ENCODE results near the gene RNF38.
"Not testable (repeated sequence)": the region's sequence is repeated elsewhere in the genome, so short reads cannot be mapped to it uniquely, and the experiment has no call there.

Gene RNF38

GRCh38 chr9:36399980-36400331 is at the start of gene RNF38:
TSS of gene RNF38 (minus strand) at chr9:36400269. CDS start at chr9:36400108, 161 bp downstream.
- FAIRE-seq, result no peak

DNA sequence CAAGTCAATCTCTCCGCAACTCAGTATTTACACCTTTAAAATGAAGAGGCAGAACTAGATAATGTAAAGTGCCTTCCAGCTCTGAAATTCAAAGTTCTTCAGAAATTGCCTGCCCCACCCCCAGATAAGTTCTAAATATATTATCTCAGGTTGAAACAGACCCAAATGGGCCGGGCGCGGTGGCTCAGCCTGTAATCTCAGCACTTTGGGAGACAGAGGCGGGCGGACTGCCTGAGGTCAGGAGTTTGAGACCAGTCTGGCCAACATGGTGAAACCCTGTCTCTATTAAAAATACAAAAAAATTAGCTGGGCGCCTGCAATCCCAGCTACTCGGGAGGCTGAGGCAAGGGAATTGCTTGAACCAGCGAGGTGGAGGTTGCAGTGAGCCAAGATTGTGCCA is 48.5 kb upstream of the RNF38 start:
- not testable (repeated sequence) for FAIRE-seq

DNA sequence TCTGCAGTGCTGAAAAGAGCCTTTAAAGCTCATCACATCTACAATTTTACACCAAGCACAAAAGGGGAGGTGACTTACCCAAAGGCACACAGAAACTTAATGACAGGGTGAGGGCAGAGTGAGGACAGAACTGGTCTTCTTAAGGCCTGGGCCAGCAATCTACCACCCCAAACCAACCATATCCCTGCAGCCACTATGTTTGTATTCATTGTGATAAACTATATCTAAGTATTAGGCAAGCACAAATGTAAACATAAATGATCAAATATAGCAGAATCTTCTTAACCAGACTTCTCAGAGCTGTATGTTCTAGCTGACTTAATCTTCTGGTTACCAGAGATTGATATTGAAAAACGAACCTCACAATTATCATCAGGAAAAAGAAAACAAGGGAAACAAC is 47.9 kb upstream of the RNF38 start:
- FAIRE-seq, result no peak

DNA sequence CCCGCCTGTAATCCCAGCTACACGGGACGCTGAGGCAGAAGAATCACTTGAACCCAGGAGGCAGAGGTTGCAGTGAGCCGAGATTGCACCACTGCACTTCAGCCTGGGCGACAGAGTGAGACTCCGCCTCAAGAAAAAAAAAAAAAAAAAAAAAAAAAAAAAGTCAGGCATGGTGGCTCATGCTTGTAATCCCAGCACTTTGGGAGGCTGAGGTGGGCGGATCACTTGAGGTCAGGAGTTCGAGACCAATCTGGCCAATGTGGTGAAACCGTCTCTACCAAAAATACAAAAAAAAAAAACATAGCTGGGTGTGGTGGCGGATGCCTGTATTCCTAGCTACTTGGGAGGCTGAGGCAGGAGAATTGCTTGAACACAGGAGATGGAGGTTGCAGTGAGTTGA is 46.6 kb upstream of the RNF38 start:
- not testable (repeated sequence) for FAIRE-seq

- FAIRE-seq, result no peak
Observed at GRCh38 chr9:36445800-36446361, 45.8 kb upstream of the RNF38 start.

- no peak for FAIRE-seq
Observed at GRCh38 chr9:36444203-36444602, 44.1 kb upstream of the RNF38 start.

GRCh38 chr9:36443581-36443980 is 43.5 kb upstream of the RNF38 start:
- FAIRE-seq, result no peak

GRCh38 chr9:36442710-36443109 is 42.6 kb upstream of the RNF38 start:
- no peak for FAIRE-seq

DNA sequence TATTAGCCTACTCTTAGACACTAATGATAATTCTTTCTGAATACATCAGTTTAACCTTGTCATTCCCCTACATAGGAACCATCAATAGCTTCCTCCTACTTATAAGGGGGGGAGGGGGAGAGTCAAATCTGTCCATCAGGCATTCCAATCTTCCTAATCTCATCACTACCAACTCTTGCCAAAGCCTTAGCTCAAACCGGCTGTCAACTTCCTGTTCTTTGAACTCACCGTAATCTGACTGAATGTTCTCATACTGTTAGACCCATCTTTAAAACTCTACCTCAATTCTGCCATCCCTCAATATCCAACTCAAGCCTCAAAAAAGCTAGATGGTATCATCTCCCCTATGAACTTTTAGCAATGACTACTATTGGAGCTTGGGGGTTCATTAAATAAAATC is 41.9 kb upstream of the RNF38 start:
- FAIRE-seq, result no peak

GRCh38 chr9:36438536-36439236 is 38.6 kb upstream of the RNF38 start:
- FAIRE-seq, result no peak

- no peak for FAIRE-seq
Observed at GRCh38 chr9:36437790-36438189, 37.7 kb upstream of the RNF38 start.

DNA sequence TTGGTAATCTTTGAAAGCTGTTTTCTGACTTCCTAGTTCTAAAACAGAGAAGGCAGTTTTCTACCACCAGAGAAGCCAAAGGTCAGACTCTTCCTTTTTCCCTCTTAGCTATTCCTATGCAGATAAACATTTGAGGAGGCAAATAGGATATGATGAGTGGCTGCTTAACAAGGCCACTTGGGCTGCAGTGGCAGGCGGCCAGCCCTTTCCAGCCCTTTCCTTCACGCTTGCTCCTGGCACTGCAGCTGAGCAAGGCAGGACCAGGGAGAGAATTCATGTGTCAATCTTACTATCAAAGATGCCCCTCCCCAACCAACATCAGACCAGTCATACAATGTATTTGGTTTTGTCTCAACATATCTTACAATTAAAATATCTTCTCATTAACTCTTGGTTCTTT is 36.8 kb upstream of the RNF38 start:
- no peak for FAIRE-seq

- FAIRE-seq, result no peak
Observed at GRCh38 chr9:36433386-36433785, 33.3 kb upstream of the RNF38 start.

DNA sequence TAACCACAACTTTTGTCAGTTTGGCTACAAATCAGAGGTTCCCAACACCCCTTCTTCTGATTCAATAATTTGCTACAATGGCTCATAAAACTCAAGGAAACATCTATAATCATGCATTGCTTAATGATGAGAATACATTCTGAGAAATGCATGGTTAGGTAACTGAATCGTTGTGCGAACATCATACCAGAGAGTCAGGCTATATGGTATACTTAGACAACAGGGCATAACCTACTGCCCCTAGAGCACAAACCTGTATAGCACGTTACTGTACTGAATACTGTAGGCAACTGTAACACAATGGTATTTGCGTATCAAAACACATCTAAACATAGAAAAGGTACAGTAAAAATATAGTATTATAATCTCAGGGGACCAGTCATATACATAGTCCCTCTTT is 31.0 kb upstream of the RNF38 start:
- FAIRE-seq, result no peak

DNA sequence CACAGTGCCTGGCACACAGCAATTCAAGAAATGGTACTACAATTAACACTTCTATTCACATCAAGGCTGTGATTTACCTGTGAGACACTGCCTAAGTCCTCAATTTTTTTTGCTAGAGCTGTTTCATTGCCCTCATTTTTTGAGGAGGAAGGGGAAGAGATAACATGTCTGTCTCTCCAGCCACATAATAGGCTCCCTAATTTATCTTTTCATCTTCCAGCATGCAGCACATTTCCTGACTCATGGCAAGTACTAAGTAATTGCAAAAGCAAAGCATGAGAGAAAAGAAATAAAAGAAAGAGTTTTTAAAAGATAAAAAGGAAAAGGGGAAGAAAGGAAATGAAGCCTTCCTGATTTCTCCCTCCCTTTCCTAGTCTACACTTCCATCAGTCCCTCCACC is 26.9 kb upstream of the RNF38 start:
- no peak for FAIRE-seq

DNA sequence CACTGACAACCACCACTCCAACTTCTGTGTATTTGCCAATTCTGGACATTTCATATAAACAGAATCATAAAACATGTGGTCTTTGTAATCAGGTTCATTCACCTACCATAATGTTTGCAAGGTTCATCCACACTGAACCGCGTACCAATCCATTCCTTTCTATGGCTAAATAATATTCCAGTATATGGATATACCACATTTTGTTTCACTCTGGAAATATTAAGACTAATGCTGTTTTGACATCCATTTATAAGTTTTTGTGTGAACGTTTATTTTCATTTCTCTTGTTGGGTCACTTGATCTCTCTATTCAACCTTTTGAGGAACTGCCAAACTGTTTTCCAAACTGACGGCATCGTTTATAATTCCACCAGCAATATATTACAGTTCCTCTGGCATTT is 26.3 kb upstream of the RNF38 start:
- FAIRE-seq, result no peak

GRCh38 chr9:36424289-36425055 is 24.4 kb upstream of the RNF38 start:
- FAIRE-seq, result no peak

- no peak for FAIRE-seq
Observed at GRCh38 chr9:36423206-36423605, 23.1 kb upstream of the RNF38 start.

GRCh38 chr9:36416890-36417289 is 16.8 kb upstream of the RNF38 start:
- FAIRE-seq, result no peak

GRCh38 chr9:36415822-36416525 is 15.9 kb upstream of the RNF38 start:
- no peak for FAIRE-seq

DNA sequence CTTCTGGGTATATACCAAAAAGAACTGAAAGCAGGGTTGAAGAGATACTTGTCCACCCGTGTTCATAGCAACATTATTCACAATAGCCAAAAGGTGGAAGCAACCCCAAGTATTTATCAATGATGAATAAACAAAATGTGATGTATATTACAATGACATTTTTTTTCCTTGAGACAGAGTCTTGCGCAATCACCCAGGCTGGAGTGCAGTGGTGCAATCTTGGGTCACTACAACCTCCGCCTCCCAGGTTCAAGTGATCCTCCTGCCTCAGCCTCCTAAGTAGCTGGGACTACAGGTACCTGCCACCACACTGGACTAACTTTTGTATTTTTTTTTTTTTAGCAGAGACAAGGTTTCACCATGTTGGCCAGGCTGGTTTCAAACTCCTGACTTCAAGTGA is 11.3 kb upstream of the RNF38 start:
- not testable (repeated sequence) for FAIRE-seq

- FAIRE-seq, result not testable (repeated sequence)
Observed at GRCh38 chr9:36409076-36409475, 9.0 kb upstream of the RNF38 start.

DNA sequence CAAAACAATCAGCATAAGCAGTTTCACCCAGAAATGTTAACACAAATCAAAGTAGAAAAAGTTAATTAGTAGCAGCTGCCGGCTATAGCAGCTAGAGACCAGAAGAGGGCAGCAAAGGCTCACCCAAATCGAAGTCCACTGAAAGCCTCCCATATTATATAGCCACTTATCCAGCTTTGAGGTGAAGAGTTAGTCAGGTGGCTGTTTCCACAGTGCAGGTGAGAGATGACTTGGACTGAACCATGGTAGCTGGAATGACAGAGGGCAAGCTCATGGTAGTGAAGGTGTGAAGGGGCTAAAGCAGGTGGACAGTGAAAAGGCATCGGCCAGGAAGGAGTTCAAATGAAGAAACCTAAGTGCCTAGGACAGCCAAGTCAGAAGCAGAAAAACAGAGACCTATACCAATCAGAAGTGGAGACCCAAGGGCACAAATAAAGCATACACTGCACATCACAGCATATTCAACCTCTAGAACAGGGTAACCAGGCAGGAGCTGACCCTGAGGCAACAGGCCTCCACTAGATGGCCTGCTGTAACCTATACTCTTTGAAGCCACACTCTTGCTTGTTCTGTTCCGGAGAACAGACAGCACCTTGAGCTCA is 7.2 kb upstream of the RNF38 start:
- peak; percentile 29 for FAIRE-seq

Measured in TTC549 (cell line).